Measurements from ENCODE around the gene MRPS6. TPM values are rescaled to one million over a fixed set of nuclear protein-coding genes. Genes with fewer than 3 reads are reported as not detected.

The MRPS6 gene
- total and polyA plus RNA-seq, 2 of the 4 experiments (the other 2 are of a cell fraction) = 7.5 to 35.1 TPM

GRCh38 chr21:34024374-34024693 lies 49.0 kb upstream of the MRPS6 start:
- H2AK9ac ChIP-seq (replicated peaks; ENCODE audit: low read depth, low read length, poor library complexity) = no peak overlapping the region
- no peak overlapping the region for H3K4ac ChIP-seq (ENCODE audit: low read depth, low read length)
- ChIA-PET POLR2A (ENCODE audit: unreplicated experiment) (no interaction called here), CTCF (interaction anchor here (0.7 kb wide), 1 partner anchor 101 kb away, joined by 3 read pairs; no protein-coding TSS in a partner anchor)
- H3K36me3 ChIP-seq (ENCODE audit: control insufficient read depth, insufficient read depth, low read length) = no peaks in the 10 kb centered on the region
- DNase-seq = no peak
- H3K9me1 ChIP-seq (ENCODE audit: insufficient read depth, low read length) = peaks cover 7% of the 10 kb centered on the region
- no peak overlapping the region for H4K91ac ChIP-seq (ENCODE audit: insufficient read depth, low read depth, low read length)
- no peak overlapping the region for H3K56ac ChIP-seq (ENCODE audit: extremely low read depth, insufficient read depth, low read length)
- no peak overlapping the region for H3K23ac ChIP-seq (ENCODE audit: low read depth, low read length)
- no peak overlapping the region; the same call in 1 of the 2 replicates for H3K18ac ChIP-seq (ENCODE audit: low read depth, low read length)
- no peak overlapping the region for H4K5ac ChIP-seq (ENCODE audit: low read depth, low read length)
- H3K4me3 ChIP-seq (ENCODE audit: insufficient read depth, low read depth, low read length) = no peak overlapping the region
- in situ Hi-C loops (cut with MboI; ENCODE audit: low sequenced_read_pairs) (no loop called here), dilution Hi-C loops (cut with HindIII; ENCODE audit: low sequenced_read_pairs, unreplicated experiment) (no loop called here), intact Hi-C loops (cut with micrococcal nuclease) (no loop called here)
- peaks cover 6% of the 10 kb centered on the region for H3K9me3 ChIP-seq (ENCODE audit: control insufficient read depth, insufficient read depth, low read length)
- H3K27me3 ChIP-seq (ENCODE audit: control insufficient read depth, insufficient read depth, low read length) = peaks cover 8% of the 10 kb centered on the region
- no peaks in the 10 kb centered on the region for H3K79me1 ChIP-seq (ENCODE audit: low read depth in 1 of 2, low read length in 2 of 2)
- H3K27ac ChIP-seq (ENCODE audit: insufficient read depth, low read length) = no peak overlapping the region
- BruUV-seq (replicated peaks) = no TSS peak
- TF ChIP-seq CHD1 (IDR thresholded peaks at IDR 0.05; ENCODE audit: low read depth, low read length) (no peak), CTCF (conservative IDR thresholded peaks at IDR 0.05; ENCODE audit: low read depth, low read length) (no peak), USF2 (IDR thresholded peaks at IDR 0.05; ENCODE audit: low read depth, low read length) (no peak), FOS (IDR thresholded peaks at IDR 0.05; ENCODE audit: low read depth, low read length) (no peak), ELK1 (IDR thresholded peaks at IDR 0.05; ENCODE audit: borderline replicate concordance, low read depth, low read length) (no peak), RFX5 (IDR thresholded peaks at IDR 0.05; ENCODE audit: low read depth, low read length) (no peak), NFE2L2 (IDR thresholded peaks at IDR 0.05; ENCODE audit: low read depth, low read length) (no peak), RCOR1 (IDR thresholded peaks at IDR 0.05; ENCODE audit: insufficient replicate concordance, low read length) (no peak), MAZ (IDR thresholded peaks at IDR 0.05; ENCODE audit: borderline replicate concordance, low read depth, low read length) (no peak), SMC3 (IDR thresholded peaks at IDR 0.05; ENCODE audit: low read depth, low read length) (no peak), BHLHE40 (IDR thresholded peaks at IDR 0.05; ENCODE audit: low read depth, low read length) (no peak)
- H4K20me1 ChIP-seq (ENCODE audit: insufficient read depth, low read length) = no peaks in the 10 kb centered on the region
- H2BK120ac ChIP-seq (ENCODE audit: low read depth, low read length) = no peak overlapping the region
- H3K9ac ChIP-seq (ENCODE audit: low read depth, low read length) = no peak overlapping the region
- H2AK5ac ChIP-seq (ENCODE audit: low read depth, low read length) = no peak overlapping the region
- H2BK15ac ChIP-seq (ENCODE audit: low read depth, low read length) = no peak overlapping the region
- H3K4me1 ChIP-seq (ENCODE audit: control insufficient read depth, insufficient read depth, low read length) = peaks cover 2% of the 10 kb centered on the region
- no peak overlapping the region for H2BK20ac ChIP-seq (ENCODE audit: low read depth, low read length)
- no peak overlapping the region for H3K14ac ChIP-seq (replicated peaks; ENCODE audit: low read depth, low read length)
- no peak overlapping the region for H3K4me2 ChIP-seq (ENCODE audit: low read depth, low read length)
- no peak overlapping the region for H4K8ac ChIP-seq (ENCODE audit: low read depth in 2 of 2, low read length in 2 of 2)
- no CpG with 5 or more reads among the region's 3 CpGs for WGBS, 2 experiments (ENCODE audit: extremely low coverage in 2 of 2, insufficient read length in 1 of 2)
- H2AFZ ChIP-seq (replicated peaks; ENCODE audit: low read length, poor library complexity) = no peak overlapping the region
- ATAC-seq (ENCODE audit: low read depth) = no peak
- H2BK5ac ChIP-seq (ENCODE audit: low read depth, low read length, poor library complexity, severe bottlenecking) = no peak overlapping the region
